Ovary (tissue), 9 donors: ENCODE data around the gene UGT1A6. TPM values are rescaled to one million over a fixed set of nuclear protein-coding genes. Genes with fewer than 3 reads are reported as not detected.
A peak's percentile ranks its signal among the peaks of the same experiment; 100 is the strongest.

Experiments
- DNase-seq, 5 donors: peaks; one replicate each; pipeline ENCODE4 v3.0.0-alpha.2; 2019 to 2020
- H3K27ac ChIP-seq, 2 donors: fragments of 200-600 bp; one replicate each; pipeline versions ENCODE4 v1.5.1 to v1.8.0; 2019 to 2022
- H3K27me3 ChIP-seq: fragments of 200-600 bp; one replicate; pipeline ENCODE4 v1.8.0; 2022
- H3K36me3 ChIP-seq: fragments of 200-600 bp; sonication (generic); one replicate; pipeline ENCODE4 v1.5.1; 2019
- H3K4me1 ChIP-seq: one replicate; pipeline ENCODE4 v1.8.1; 2013; ENCODE audit warnings: mild to moderate bottlenecking, moderate library complexity; ENCODE audit not compliant: insufficient read depth
- H3K4me3 ChIP-seq: fragments of 200-600 bp; sonication (generic); one replicate; pipeline ENCODE4 v1.5.1; 2017
- H3K9me3 ChIP-seq, 2 donors: fragments of 200-600 bp in 1 of 2; sonication (generic) in 1 of 2; one replicate each; pipeline versions ENCODE4 v1.5.1 to v1.8.1; 2013 to 2019; ENCODE audit warnings: mild to moderate bottlenecking in 1 of 2, moderate library complexity in 1 of 2
- EP300 ChIP-seq: sonication (generic); formaldehyde crosslinking; IDR thresholded peaks from one replicate; pipeline ENCODE4 v1.6.1; 2017; ENCODE audit warnings: antibody characterized with exemption
- POLR2A ChIP-seq: fragments of 450-650 bp; IDR thresholded peaks from one replicate; pipeline ENCODE4 v1.6.1; 2017; ENCODE audit warnings: antibody characterized with exemption, mild to moderate bottlenecking, moderate library complexity
- WGBS, 3 donors: extraction: QIAGEN DNeasy Blood & Tissue Kit in 1 of 3; methylation state at CpG; one replicate each; pipeline versions ENCODE4 v1.1.5 to v1.1.7; 2013 to 2017; 5-methylcytosine and 5-hydroxymethylcytosine counted together
- intact Hi-C, 4 donors: fragments of 100-400 bp; cut with DNase I; formaldehyde crosslinking; loops; one replicate each; pipeline versions ENCODE4 v1.11.0 to v1.15.1; 2022 to 2023
- polyA plus RNA-seq, 2 donors: library from polyadenylated mRNA; stranded (reverse); fragments of 200-250 nt in 1 of 2; fragments of 350-450 nt in 1 of 2; fragmentation: Illumina TruSeq in 1 of 2; extraction: RNeasy Lipid Tissue Mini Kit (QIAGEN cat#74804) in 1 of 2; gene quantifications; one replicate each; pipeline ENCODE4 v1.2.3, GENCODE V29; 2013 to 2014
- total RNA-seq, 7 donors: library from RNA; depleted of rRNA in 2 of 7; stranded (reverse); fragments of >200 nt in 2 of 7; fragmentation: NEBNext Ultra II Directional in 3 of 7; extraction: Animal tissue kit (Norgen Biotek cat#: 25700) in 3 of 7; gene quantifications; one replicate each; pipeline versions ENCODE4 v1.1.0 to v1.2.4, GENCODE V29; 2016 to 2023
- TF ChIP-seq, protein P1 (sequence below), 3 donors: fragments of 450-650 bp in 2 of 3; fragments of 200-600 bp in 1 of 3; IDR thresholded peaks; one replicate each; pipeline versions ENCODE4 v1.5.1 to v1.8.0; 2016 to 2022; ENCODE audit warnings: antibody characterized with exemption in 3 of 3, mild to moderate bottlenecking in 1 of 3
- donor health status: DM: no; HTN: no; CAD: no; lungs with moderate emphysema.
- donor health status: DM: no; HTN: no; CAD: no.
- donor health status: Bipolar disorder and iron deficiency.
- donor health status: DM: yes; HTN: yes; CAD: no.
- donor health status: DM: no; HTN: no; CAD: no.
- donor health status: DM: yes; HTN: yes; CAD: no.

UGT1A6 gene
- total and polyA plus RNA-seq, 9 donors = not detected

DNA sequence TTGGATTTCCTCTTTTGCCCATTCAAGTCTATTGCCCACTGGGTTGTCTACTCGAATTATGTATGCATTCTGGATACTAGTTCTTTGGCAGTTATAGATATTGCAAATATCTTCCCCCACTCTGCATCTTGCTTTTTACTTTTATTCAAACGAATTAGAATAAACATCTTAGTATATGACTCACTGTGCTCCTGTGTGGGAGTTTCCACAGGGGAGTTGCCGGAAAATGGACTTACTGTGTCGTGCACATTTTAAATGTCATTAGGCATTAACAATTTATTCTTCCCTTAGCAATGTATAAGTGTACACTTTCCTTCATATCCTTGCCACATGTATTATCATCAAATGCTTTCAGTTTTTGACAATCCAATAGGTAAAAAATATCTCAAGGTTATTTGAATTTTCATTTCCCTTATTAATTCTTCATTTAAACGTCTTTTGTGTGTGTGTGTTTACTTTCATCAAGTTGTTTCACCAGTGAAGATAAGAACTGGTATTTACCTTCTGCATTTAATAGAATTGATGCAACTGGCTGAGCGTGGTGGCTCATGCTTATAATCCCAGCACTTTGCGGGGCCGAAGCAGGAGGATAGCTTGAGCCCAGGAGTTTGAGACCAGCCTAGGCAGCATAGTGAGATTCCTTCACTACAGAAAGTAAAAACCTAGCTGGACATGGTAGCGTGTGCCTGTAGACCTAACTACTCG, 15.4 kb downstream of the UGT1A6 start:
- H3K4me3 ChIP-seq = no peak overlapping the region
- no peaks in the 10 kb centered on the region for H3K4me1 ChIP-seq
- intact Hi-C loops = no loop called here
- TF ChIP-seq POLR2A = no peak
- TF ChIP-seq EP300 = no peak
- TF ChIP-seq, protein P1, sequence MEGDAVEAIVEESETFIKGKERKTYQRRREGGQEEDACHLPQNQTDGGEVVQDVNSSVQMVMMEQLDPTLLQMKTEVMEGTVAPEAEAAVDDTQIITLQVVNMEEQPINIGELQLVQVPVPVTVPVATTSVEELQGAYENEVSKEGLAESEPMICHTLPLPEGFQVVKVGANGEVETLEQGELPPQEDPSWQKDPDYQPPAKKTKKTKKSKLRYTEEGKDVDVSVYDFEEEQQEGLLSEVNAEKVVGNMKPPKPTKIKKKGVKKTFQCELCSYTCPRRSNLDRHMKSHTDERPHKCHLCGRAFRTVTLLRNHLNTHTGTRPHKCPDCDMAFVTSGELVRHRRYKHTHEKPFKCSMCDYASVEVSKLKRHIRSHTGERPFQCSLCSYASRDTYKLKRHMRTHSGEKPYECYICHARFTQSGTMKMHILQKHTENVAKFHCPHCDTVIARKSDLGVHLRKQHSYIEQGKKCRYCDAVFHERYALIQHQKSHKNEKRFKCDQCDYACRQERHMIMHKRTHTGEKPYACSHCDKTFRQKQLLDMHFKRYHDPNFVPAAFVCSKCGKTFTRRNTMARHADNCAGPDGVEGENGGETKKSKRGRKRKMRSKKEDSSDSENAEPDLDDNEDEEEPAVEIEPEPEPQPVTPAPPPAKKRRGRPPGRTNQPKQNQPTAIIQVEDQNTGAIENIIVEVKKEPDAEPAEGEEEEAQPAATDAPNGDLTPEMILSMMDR (IDR thresholded peaks at IDR 0.05) = no peak
- no peak overlapping the region for H3K27ac ChIP-seq
- H3K36me3 ChIP-seq = no peaks in the 10 kb centered on the region
- WGBS, 3 donors = 40 to 50% (median 48%) methylated on average over 10 of the region's 10 CpGs
- H3K27me3 ChIP-seq = no peaks in the 10 kb centered on the region
- DNase-seq = no peak
- no peaks in the 10 kb centered on the region for H3K9me3 ChIP-seq

DNA sequence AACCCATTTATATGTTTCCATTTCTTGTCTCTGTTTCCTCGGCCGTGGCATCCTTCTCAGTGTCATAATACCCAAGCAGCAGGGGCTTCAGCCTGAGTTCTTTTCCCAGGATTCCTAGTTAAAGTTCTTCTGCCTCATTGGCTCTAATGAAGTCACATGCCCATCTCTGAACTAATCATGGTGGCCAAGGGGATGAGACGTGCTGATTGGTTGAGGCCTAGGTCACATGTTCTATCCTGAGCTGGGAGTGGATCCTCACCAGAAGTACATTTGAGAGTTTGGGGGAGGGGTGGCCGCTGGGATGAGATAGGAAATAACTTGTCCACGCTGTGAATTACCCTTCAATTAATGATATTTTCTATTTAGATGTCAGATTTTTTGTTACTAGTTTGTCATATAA, 16.3 kb downstream of the UGT1A6 start:
- Histone ChIP-seq H3K36me3 (no peaks in the 10 kb centered on the region), H3K4me3 (no peak overlapping the region), H3K27ac (no peak overlapping the region), H3K4me1 (no peaks in the 10 kb centered on the region), H3K9me3 (no peaks in the 10 kb centered on the region), H3K27me3 (no peaks in the 10 kb centered on the region)
- no peak for DNase-seq
- intact Hi-C loops = no loop called here
- TF ChIP-seq POLR2A (no peak), EP300 (no peak)
- TF ChIP-seq, protein P1 (IDR thresholded peaks at IDR 0.05) = no peak
- 70 to 87% (median 78%) methylated on average over 5 of the region's 5 CpGs for WGBS, 3 donors

DNA sequence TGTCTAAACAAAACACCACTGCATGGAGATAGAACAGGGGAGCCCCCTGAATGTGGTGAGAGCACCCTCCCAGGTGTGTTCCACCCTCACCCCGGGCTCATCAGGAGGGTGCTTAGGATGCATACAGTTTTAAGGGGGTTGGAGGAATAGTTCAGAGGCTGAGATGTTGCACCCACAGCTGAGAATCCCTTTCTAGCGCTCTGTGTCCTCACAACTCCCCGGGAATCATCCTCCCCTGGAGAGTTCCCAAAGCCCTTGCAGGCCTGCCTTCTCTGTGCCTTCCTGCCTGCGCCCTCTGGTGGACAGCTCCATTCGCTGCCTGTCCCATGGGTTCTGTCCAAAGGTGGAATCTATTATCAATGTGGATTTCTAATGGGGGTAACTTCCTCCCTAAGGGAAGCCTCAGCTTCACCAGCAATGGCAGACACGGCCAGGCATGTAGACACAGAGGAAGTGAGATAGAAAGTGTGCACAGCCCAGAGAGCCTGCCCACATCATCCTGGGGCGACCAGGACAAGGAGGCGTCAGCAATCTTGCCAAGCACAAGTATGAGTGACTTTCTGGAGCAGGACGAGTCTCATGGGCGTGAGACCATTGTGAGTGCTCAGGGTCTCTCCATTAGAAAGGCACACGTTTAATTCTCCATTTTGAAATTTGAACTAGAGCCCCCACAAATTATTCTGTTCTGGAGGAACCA, 18.8 kb downstream of the UGT1A6 start:
- Histone ChIP-seq H3K36me3 (no peaks in the 10 kb centered on the region), H3K9me3 (no peaks in the 10 kb centered on the region), H3K27ac (no peak overlapping the region), H3K27me3 (no peaks in the 10 kb centered on the region), H3K4me3 (no peak overlapping the region), H3K4me1 (no peaks in the 10 kb centered on the region)
- intact Hi-C loops = no loop called here
- 35 to 39% (median 39%) methylated on average over 11 of the region's 11 CpGs for WGBS, 3 donors
- DNase-seq = peak; percentile 23 to 71 (median 27)
- TF ChIP-seq POLR2A (no peak), EP300 (no peak)
- TF ChIP-seq, protein P1 (IDR thresholded peaks at IDR 0.05) = no peak

DNA sequence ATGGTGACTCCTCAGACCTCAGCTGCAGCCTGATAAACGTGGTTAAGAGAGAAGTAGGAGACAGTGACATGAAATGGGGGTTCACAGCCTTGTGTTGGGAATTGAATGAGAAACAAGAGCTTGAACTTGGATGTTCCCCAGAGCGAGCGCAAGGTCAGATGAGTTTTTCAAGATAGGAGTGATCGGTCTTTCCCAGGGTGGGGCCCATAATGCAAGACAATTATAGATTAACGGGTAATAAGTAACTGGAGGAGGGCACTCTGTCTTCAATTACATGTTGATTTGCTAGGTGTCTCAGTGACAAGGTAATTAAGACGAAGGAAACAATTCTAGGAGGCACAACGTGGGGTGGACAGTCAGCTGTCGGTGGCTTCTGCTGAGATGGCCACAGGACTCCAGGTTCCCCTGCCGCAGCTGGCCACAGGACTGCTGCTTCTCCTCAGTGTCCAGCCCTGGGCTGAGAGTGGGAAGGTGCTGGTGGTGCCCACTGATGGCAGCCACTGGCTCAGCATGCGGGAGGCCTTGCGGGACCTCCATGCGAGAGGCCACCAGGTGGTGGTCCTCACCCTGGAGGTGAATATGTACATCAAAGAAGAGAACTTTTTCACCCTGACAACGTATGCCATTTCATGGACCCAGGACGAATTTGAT, 20.0 kb downstream of the UGT1A6 start, which contains the start of gene UGT1A5:
UGT1A5 (plus strand) TSS at position 297 of the 651 bp plus-strand sequence; CDS start at position 382, 85 bp downstream.
- H3K9me3 ChIP-seq = no peaks in the 10 kb centered on the region
- H3K27ac ChIP-seq = no peak within 1 kb of the TSS
- intact Hi-C loops = no loop called here
- WGBS, 3 donors = 69 to 81% (median 71%) methylated on average over 14 of the region's 14 CpGs
- no peak for TF ChIP-seq EP300
- no peak for TF ChIP-seq POLR2A
- no peaks in the 10 kb centered on the region for H3K4me1 ChIP-seq
- H3K27me3 ChIP-seq = no peaks in the 10 kb centered on the region
- H3K4me3 ChIP-seq = no peak within 1 kb of the TSS
- DNase-seq = no peak
- no peaks in the 10 kb centered on the region for H3K36me3 ChIP-seq
